Mucosa of rectum (tissue), 2 donors: Measurements from ENCODE around the gene LMO7.
"Not testable (repeated sequence)": the region's sequence is repeated elsewhere in the genome, so short reads cannot be mapped to it uniquely, and the experiment has no call there.

Experiments used
- H3K27ac ChIP-seq, 2 donors: one replicate each; pipeline ENCODE4 v1.7.0; 2013; ENCODE audit warnings: inconsistent platforms in 2 of 2, low read depth in 2 of 2, low read length in 2 of 2
- H3K27me3 ChIP-seq, 2 donors: one replicate each; pipeline ENCODE4 v1.7.0; 2013; ENCODE audit warnings: low read length in 2 of 2; ENCODE audit not compliant: control insufficient read depth in 2 of 2, insufficient read depth in 2 of 2
- H3K36me3 ChIP-seq, 2 donors: one replicate each; pipeline ENCODE4 v1.7.0; 2013; ENCODE audit warnings: low read length in 2 of 2; ENCODE audit not compliant: control insufficient read depth in 2 of 2, insufficient read depth in 2 of 2
- H3K4me1 ChIP-seq, 2 donors: one replicate each; pipeline ENCODE4 v1.7.0; 2013; ENCODE audit warnings: low read length in 2 of 2, mild to moderate bottlenecking in 1 of 2; ENCODE audit not compliant: control insufficient read depth in 2 of 2, insufficient read depth in 2 of 2
- H3K4me3 ChIP-seq, 2 donors: one replicate each; pipeline ENCODE4 v1.7.0; 2013; ENCODE audit warnings: low read length in 2 of 2
- H3K9ac ChIP-seq, 2 donors: one replicate each; pipeline ENCODE4 v1.7.0; 2013; ENCODE audit warnings: low read length in 2 of 2, low read depth in 1 of 2, mild to moderate bottlenecking in 1 of 2
- H3K9me3 ChIP-seq, 2 donors: one replicate each; pipeline ENCODE4 v1.7.0; 2013; ENCODE audit warnings: low read length in 2 of 2; ENCODE audit not compliant: control insufficient read depth in 2 of 2
- donor health status: healthy.
- donor health status: Normal muscosa, but diverticular disease.

The LMO7 gene

DNA sequence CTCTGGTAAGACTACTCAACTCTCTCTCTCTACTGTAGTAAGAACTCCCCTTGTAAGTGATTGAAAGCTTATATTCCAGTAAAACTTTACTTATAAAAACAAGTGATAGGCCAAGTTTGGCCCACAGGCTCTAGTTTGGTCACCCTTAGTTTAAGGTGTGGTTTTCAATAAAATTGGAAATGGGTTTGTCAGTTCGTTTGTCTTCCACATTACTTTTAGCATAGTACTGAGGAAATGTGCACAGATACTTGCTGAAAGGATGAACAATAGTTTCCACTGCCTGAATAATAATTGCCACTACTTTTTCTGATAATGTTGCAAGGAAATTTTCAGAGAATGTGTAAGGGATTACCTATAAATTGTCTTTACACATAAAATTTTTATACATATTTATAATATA is 54.5 kb downstream of the LMO7 start:
- H3K36me3 ChIP-seq, result no peaks in the 10 kb centered on the region
- H3K27me3 ChIP-seq, result no peaks in the 10 kb centered on the region
- H3K4me1 ChIP-seq, result no peaks in the 10 kb centered on the region
- no peaks in the 10 kb centered on the region for H3K9me3 ChIP-seq
- no peak overlapping the region for H3K9ac ChIP-seq
- no peak overlapping the region for H3K27ac ChIP-seq
- H3K4me3 ChIP-seq, result no peak overlapping the region

DNA sequence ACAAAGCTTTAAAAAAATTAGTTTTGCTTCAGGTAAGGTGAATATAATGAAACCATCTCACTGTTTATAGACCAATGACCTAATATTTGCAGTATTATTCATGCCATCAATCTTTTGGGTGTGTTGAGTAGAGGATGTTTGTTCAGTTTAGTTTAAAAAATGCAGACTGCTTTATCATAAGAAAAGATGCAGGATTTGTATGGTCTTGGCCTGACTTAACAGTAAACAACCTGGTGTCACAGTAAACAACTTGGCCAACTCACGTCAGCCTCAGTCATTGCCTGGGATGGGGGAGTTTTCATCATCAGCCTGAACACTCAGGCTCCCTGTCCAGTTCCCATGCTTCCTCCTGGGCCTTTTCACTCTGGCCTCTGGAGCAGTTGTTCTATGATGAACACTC is 55.1 kb downstream of the LMO7 start:
- H3K9ac ChIP-seq, result no peak overlapping the region
- H3K27me3 ChIP-seq, result no peaks in the 10 kb centered on the region
- H3K9me3 ChIP-seq, result no peaks in the 10 kb centered on the region
- H3K36me3 ChIP-seq, result no peaks in the 10 kb centered on the region
- H3K4me1 ChIP-seq, result no peaks in the 10 kb centered on the region
- no peak overlapping the region for H3K27ac ChIP-seq
- no peak overlapping the region for H3K4me3 ChIP-seq

DNA sequence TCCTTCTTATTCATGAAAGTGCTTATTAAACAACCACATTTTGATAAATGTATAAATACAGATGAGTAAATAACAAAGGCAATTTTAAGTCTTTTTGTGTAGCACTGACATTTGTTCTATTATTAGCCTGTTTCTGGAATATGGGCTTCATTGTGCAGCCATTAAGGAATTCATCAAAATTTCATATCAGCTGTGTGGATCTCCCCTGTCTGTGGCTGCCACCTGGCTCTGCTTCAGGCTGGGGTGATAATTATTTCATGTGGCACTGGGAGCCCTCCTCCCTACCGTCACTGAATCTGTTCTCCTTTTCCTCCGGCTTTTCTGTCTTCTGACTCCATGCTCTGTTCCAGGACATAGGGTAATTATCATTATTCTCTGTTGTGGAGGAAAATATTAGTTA is 57.1 kb downstream of the LMO7 start:
- no peaks in the 10 kb centered on the region for H3K9me3 ChIP-seq
- H3K4me3 ChIP-seq, result no peak overlapping the region
- H3K9ac ChIP-seq, result no peak overlapping the region
- H3K27me3 ChIP-seq, result no peaks in the 10 kb centered on the region
- H3K4me1 ChIP-seq, result no peaks in the 10 kb centered on the region
- H3K27ac ChIP-seq, result no peak overlapping the region
- H3K36me3 ChIP-seq, result no peaks in the 10 kb centered on the region

DNA sequence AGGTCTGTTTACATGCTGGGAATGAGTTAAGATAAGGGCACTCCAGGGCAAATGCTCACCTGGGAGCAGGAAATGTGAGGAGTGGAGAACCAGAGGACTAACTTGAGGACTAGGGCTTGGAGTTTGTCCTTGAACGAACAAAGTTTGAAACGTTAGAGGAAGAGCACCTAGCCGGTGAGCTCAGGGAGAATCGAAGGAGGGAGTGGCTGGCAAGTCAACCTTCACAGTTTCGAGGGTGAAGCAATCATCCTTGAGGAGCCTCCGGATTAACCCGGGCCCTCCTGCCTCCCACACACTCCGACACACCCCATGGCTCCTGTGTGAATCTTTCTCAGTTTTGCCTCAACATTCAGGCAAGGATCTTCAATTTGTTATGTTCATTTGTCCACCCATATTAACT is 58.6 kb downstream of the LMO7 start:
- Histone ChIP-seq H3K9me3 (no peaks in the 10 kb centered on the region), H3K4me1 (no peaks in the 10 kb centered on the region), H3K27me3 (no peaks in the 10 kb centered on the region), H3K4me3 (no peak overlapping the region), H3K27ac (no peak overlapping the region), H3K36me3 (no peaks in the 10 kb centered on the region), H3K9ac (no peak overlapping the region)

DNA sequence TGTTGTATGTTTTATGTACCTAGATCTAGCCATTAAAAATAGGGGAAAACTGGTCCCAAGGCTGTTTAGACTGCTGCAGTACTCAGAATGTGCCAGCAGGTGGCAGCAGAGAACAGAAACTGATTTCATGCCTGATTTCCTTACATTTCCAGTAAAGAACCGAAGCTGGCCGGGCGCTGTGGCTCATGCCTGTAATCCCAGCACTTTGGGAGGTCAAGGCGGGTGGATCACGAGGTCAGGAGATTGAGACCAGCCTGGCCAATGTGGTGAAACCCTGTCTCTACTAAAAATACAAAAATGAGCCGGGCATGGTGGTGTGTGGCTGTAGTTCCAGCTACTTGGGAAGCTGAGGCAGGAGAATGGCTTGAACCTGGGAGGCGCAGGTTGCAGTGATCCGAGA is 59.8 kb downstream of the LMO7 start:
- H3K27ac ChIP-seq, H3K27me3 ChIP-seq, H3K4me3 ChIP-seq, H3K36me3 ChIP-seq, H3K9ac ChIP-seq, H3K4me1 ChIP-seq, H3K9me3 ChIP-seq: not testable (repeated sequence)

DNA sequence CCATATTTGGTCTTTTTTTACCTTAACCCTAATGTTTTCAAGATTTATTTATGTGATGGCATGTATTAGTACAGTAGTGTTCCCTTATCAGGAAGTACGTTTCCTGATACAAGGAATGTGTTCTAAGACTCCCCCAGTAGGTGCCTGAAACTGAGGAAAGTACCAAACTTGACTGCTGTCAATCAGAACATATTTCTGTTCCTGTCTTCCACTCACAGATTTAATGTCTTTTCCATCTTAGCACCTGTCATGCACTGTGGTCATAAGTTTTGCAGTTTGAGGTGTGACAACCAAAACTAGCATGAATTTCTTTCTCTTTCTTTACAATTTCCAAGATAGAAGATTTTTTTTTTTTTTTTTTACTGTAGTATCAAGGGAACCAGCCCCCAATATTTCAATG is 62.9 kb downstream of the LMO7 start:
- Histone ChIP-seq H3K4me1 (no peaks in the 10 kb centered on the region), H3K27ac (no peak overlapping the region), H3K36me3 (no peaks in the 10 kb centered on the region), H3K4me3 (no peak overlapping the region), H3K27me3 (no peaks in the 10 kb centered on the region), H3K9me3 (no peaks in the 10 kb centered on the region), H3K9ac (no peak overlapping the region)

DNA sequence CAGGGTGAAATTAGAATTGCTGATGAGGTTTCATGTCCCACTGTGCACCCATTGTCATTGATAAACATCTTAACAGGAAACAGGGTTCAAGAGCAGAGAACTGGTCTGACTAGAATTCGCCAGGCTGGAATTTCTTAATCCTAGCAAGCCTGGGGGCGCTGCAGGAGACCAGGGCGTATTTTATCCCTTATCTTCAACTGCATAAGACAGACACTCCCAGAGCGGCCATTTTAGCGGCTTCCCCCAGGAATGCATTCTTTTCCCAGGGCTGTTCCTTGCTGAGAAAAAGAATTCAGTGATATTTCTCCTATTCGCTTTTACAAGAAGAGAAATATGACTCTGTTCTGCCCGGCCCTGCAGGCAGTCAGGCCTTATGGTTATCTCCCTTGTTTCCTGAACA is 63.6 kb downstream of the LMO7 start:
- not testable (repeated sequence) for H3K27ac ChIP-seq, H3K9ac ChIP-seq, H3K4me1 ChIP-seq, H3K36me3 ChIP-seq, H3K9me3 ChIP-seq, H3K27me3 ChIP-seq, H3K4me3 ChIP-seq

DNA sequence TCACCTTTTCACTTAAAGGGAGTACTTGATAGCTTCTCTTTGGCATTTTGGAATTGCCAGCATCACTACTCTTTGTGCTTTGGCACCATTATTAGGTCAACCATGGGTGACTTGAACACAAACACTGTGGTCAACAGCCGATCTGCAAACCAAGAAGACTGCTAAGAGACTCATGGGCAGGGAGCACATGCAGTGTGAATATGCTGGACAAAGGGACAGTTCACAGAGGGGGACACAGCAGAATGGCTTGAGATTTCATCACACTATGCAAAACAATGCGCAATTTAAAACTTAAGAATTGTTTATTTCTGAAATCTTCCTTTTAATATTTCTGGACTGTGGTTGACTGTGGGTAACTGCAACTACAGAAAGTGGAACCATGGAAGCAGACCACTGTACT is 64.4 kb downstream of the LMO7 start:
- Histone ChIP-seq H3K27me3 (no peaks in the 10 kb centered on the region), H3K36me3 (no peaks in the 10 kb centered on the region), H3K9ac (no peak overlapping the region), H3K4me1 (peaks cover 0 to 9% of the 10 kb centered on the region in 2 donors), H3K4me3 (no peak overlapping the region), H3K9me3 (no peaks in the 10 kb centered on the region), H3K27ac (no peak overlapping the region)

DNA sequence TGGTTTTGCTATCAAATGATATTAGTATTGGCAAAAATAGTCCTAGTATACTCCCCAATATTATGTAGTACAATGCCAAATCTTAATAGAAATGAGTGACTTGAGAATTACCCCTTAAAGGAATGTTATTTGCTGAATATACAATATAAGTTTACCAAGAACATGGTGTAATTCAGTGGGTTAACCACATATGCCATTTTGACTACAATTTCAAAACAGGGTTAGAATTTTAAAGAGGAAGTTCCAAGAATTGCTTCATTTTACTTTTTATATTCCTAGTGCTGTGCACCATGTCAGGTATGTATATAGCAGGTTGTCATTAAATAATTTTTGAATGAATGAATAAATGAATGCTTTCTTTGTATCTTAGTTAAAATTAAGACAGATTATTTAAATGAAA is 66.3 kb downstream of the LMO7 start:
- Histone ChIP-seq H3K36me3 (no peaks in the 10 kb centered on the region), H3K9me3 (no peaks in the 10 kb centered on the region), H3K9ac (no peak overlapping the region), H3K4me3 (no peak overlapping the region), H3K4me1 (peaks cover 0 to 9% of the 10 kb centered on the region in 2 donors), H3K27ac (no peak overlapping the region), H3K27me3 (no peaks in the 10 kb centered on the region)

DNA sequence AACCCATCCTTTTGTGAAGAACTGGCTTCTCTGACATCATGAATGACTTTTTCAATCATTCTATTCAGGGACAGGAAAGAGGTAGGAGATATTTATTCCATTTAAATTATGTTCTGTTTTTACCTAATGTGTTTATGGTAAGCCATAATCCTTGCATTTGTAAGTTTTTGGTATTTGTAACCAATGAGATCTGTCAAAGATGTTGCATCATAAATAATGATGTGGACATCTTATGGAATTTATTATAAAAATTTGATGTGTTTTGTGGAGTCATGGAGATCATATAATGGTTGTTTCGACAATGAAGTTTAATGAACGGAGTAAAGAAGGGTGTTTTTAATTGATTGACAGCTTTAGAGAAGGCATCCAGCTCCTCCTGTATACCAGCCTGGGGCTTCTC is 67.6 kb downstream of the LMO7 start:
- no peaks in the 10 kb centered on the region for H3K36me3 ChIP-seq
- H3K9ac ChIP-seq, result no peak overlapping the region
- H3K4me3 ChIP-seq, result no peak overlapping the region
- no peaks in the 10 kb centered on the region for H3K9me3 ChIP-seq
- H3K27ac ChIP-seq, result no peak overlapping the region
- no peaks in the 10 kb centered on the region for H3K27me3 ChIP-seq
- H3K4me1 ChIP-seq, result peaks cover 0 to 9% of the 10 kb centered on the region in 2 donors

DNA sequence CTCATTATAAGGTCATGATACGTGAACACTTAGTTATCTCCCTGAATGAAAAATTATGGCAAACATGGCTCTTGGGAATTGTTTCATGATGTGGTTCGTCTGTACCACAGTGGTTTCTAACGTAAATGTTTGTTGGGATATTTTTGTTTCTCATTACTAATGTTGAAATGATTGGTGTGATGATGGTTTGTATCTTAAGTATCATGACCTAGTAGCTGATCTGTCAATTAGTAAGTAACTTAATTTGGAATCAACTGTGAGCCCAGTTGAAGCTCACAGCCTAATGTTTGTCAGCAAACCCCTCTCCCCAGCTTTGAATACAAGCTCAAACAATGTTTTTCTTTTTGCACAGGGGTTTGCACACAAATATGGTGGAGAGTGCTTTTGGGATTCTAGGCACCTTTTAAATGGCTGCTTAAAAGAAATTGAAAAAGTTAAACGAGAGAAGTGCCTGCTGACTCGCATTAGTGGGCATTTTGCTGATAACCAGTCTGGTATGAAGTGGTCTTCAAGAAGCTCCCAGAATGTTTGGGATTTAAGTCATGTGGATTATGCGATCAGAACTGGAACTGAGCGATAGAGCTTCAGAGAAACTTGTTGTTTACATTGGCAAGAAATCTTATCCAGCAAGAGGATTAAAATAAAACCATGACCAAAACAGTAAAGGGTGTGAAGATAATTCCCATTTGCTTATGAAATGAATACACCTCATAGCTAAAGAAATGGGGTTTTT is 68.2 kb downstream of the LMO7 start:
- Histone ChIP-seq H3K9me3 (no peaks in the 10 kb centered on the region), H3K36me3 (no peaks in the 10 kb centered on the region), H3K9ac (peak overlapping the region in 1 of 2 donors; percentile 43), H3K4me3 (no peak overlapping the region), H3K27ac (peak overlapping the region in 1 of 2 donors; percentile 86), H3K27me3 (no peaks in the 10 kb centered on the region), H3K4me1 (peaks cover 0 to 9% of the 10 kb centered on the region in 2 donors)
